NCI-H460 (cell line): Measurements from ENCODE around the gene ZSWIM4. TPM values are rescaled to one million over a fixed set of nuclear protein-coding genes. Genes with fewer than 3 reads are reported as not detected.

ENCODE experiments used
- DNase-seq: peaks from one replicate; pipeline ENCODE4 v3.0.0-alpha.2; 2016; ENCODE audit warnings: low read depth; ENCODE audit errors: extremely low read depth
- total RNA-seq: library from RNA; depleted of rRNA; stranded (reverse); fragments of >200 nt; shearing (Covaris generic); gene quantifications from 2 replicates; pipeline ENCODE4 v1.2.3, GENCODE V29; 2014

The ZSWIM4 gene
- total RNA-seq, 1 experiment from 2014 or later = 2.1 TPM

DNA sequence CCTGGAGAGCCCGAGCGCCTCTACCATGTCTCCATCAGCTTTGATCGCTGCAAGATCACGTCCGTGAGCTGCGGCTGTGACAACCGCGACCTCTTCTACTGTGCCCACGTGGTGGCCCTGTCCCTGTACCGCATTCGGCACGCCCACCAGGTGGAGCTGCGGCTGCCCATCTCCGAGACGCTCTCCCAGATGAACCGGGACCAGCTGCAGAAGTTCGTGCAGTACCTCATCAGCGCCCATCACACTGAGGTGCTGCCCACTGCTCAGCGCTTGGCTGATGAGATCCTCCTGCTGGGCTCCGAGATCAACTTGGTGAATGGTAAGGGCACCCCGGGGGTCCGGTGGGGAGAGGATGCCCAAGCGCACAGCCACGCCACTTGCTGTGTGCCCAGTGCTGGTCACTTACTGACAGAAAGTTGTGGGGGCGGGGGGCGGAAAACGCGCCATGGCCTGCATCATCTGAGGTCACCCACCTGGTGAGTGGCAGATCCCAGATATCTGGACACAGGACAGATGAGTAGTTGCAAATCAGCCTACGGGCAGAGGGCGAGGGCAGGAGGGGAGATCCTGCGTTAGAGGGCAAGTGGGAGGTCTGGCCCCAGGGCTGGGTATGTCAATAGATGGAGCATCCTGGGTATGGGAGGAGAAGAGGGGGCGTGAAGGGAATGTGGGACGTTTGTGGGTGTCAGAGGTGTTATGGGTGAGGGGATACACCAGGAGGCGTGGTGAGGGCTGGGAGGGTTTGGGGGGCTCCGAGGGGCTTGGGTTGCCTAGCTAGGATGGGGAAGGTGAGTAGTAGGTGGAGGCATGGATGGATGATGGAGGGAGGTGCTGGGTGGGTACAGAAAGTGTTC lies 9.8 kb downstream of the ZSWIM4 start:
- DNase-seq = no peak

DNA sequence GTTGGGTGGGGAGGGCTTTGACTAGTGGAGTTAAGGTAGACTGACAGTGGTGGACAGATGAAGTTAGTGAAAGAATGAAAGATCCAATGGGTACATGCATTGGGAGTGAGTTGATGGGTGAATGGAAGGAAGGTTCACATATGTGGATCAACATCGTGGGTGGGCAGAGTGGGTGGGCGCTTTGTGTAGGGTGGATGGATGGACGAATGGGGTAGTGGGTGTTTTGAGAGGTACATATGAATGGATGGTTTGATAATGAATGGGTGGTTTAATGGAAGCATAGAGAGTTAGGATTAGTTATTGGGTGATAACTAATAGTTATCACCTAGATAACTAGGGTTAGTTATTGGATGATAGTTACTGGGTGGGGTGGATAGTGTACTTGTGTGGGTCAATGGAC lies 11.5 kb downstream of the ZSWIM4 start:
- DNase-seq = no peak

DNA sequence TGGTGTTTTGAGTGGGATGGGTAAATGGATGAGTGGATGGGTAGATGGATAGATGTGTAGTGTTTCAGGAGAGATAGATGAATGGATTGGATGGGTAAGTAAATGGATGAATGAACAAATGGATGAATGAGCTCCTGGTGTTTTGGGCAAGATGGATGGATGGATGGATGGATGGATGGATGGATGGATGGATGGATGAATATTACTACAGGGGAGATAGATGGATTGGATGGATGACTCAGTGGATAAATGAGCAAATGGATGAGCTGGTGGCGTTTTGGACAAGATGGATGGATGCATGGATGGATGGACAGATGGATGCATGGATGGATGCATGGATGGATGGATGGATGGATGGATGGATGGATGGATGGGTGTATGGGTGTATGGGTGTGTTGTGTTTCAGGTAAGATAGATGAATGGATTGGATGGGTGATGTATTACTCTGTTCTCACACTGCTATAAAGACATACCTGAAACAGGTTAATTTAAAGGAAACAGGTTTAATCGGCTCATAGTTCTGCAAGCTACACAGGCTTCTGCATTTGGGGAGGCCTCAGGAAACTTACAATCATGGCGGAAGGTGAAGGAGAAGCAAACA lies 12.3 kb downstream of the ZSWIM4 start:
- no peak for DNase-seq

DNA sequence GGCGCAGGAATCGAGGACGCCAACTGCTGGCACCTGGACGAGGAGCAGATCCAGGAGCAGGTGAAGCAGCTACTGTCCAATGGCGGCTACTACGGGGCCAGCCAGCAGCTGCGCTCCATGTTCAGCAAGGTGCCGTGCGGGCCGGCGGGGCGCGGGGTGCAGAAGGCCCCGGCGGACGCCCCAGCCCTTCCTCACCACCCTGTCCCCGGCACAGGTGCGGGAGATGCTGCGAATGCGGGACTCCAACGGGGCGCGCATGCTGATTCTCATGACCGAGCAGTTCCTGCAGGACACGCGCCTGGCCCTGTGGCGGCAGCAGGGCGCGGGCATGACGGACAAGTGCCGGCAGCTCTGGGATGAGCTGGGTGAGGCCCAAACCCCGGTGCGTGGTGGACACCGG lies 13.6 kb downstream of the ZSWIM4 start:
- DNase-seq = no peak

DNA sequence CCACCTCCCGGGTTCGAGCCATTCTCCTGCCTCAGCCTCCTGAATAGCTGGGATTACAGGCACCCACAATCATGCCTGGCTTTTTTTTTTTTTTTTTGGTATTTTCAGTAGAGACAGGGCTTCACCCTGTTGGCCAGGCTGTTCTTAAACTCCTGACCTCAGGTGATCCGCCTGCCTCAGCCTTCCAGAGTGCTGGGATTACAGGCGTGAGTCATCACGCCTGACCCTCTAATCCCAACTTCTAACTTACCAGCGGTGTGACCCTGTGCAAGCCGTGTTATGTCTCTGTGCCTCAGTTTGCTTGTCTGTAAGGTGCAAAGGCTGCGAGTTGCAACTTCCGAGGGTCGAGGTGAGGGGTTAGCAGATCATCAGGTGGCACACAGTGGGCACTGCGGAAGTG lies 17.3 kb downstream of the ZSWIM4 start:
- DNase-seq = no peak

DNA sequence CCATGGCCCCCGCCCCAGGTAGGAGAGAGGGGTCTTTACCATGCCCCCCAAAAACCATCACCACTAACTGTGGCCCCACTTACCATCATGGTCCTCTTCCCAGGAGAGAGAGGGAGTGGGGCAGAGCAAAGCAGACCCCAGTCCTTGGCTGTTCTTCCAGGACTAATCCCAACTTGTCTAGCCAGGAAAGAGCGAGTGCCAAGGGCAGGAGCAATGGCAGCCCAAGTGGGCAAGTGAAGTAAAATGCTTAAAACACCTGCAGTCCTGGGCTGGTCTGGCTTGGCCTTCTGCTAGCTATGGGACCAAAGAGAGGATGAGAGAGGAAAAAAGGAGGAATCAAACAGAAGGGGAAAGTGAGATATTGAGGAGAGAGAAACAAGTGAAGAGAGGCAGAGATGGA lies 17.9 kb downstream of the ZSWIM4 start:
- no peak for DNase-seq

DNA sequence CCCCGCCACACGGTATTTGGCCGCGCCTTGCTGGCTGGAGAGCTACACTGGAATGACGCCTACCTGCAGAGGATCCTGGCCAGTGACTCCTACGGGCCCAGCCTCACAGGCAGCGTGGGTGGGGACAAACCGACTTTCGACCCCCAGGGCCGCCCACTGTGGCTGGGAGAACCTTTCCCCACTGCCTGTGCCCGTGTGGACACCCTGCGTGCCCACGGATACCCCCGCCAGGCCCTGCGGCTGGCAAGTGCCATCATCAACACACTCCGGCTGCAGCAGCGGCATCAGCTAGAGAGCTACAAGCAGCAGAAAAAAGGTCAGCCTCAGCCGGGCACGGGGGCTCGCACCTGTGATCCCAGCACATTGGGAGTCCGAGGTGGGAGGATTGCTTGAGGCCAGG lies 19.3 kb downstream of the ZSWIM4 start:
- no peak for DNase-seq

DNA sequence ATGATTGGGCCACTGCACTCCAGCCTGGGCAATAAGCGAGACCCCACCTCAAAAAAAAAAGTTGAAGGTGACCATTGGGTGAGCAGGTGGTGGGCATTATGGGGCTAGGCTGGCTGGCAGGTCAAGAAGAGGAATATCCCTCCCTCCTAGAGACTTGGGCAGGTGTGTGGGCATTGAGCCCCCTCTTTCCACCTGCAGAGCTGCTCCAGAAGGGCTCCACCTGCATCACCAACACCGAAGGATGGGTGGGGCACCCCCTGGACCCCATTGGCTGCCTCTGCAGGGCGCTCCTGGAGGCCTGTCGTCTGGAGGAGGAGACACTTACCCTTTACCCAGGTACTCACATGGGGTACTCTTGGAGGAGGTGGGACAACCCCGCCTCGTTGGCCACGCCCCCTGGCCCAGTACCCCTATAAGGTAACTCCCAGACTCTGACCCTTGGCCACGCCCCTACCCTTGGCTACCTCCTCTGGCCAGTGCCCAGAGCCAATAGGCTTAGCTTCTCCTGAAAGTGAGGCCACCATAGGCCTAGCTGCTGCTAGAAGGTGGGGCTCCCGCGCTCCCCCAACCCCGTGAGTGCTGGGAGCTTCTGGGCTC lies 21.9 kb downstream of the ZSWIM4 start:
- no peak for DNase-seq

DNA sequence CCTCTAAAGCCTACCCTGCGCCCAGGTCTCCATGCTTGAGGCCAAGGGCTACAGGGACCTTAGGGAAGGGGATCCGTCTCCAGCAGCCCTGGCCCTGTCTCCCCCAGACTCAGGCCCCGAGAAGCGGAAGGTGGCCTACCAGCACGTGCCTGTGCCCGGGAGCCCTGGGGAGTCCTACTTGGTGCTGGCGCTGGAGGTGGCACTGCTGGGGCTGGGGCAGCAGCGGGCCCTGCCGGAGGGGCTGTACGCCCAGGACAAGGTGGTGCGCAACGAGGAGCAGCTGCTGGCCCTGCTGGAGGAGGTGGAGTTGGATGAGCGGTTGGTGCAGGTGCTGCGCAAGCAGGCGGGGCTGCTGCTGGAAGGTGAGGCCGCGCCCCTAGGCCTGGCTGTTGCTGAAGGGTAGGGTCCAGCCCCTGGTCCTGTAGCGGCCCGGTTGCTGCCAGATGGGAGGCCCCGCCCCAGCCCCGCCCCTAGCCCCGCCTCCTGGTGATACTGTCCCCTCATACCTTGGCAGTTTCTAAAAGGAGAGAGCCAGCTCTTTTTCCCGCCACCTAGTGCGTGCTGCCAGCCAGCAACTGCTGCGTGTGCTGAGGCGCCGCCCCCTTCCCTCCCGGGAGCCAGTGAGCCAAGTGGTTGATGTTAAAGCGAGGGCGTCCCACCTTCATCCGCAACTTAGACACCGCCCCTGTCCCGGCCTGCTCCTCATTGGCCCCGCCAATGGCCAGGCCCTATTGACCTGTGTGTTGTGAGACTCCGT lies 22.6 kb downstream of the ZSWIM4 start:
- no peak for DNase-seq

DNA sequence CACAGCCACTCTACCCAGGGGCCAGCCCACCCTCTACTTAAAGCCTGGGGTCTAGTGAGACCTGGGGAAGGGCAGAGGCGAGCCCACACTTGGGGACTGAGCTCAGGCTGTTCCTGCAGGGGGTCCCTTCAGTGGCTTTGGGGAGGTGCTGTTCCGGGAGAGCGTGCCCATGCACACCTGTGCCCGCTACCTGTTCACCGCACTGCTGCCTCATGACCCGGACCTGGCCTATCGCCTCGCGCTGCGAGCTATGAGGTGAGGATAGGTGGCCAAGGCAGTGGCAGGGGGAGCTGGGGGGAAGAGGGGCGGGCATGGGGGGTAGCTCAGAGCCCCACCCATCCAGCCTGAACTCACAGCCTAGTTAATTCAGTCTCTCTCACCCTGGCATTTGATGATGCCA lies 24.0 kb downstream of the ZSWIM4 start:
- no peak for DNase-seq

DNA sequence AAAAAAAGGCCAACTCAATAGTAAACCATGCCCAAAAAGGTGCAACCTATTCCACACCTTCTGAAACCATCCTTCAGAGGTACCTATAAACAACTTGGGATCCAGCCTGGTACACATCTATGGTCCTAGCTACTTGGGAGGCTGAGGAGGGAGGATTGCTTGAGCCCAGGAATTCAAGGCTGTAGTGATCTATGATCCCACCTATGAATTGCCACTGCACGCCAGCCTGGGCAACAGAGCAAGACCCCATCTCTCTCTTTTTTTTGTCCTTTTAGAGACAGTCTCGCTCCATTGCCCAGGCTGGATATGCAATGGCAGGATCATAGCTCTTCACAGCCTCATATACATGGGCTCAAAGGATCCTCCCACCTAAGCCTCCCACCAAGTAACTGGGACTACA lies 26.0 kb downstream of the ZSWIM4 start:
- DNase-seq = no peak

DNA sequence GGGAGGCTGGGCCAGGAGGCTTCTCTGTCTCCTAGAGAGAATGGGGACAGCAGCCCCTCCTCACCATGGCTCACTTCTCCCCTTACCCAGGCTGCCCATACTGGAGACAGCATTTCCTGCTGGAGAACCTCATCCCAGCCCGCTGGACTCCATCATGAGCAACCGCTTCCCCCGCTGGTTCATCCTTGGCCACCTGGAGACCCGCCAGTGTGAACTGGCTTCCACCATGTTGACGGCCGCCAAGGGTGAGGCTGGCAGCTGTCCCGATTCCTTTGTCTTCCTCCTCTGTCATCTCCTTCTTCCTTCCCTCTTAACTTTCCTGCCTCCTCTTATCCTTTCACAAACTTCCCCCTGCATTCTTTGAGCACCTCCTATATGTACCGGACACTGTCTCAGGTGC lies 28.0 kb downstream of the ZSWIM4 start:
- no peak for DNase-seq

DNA sequence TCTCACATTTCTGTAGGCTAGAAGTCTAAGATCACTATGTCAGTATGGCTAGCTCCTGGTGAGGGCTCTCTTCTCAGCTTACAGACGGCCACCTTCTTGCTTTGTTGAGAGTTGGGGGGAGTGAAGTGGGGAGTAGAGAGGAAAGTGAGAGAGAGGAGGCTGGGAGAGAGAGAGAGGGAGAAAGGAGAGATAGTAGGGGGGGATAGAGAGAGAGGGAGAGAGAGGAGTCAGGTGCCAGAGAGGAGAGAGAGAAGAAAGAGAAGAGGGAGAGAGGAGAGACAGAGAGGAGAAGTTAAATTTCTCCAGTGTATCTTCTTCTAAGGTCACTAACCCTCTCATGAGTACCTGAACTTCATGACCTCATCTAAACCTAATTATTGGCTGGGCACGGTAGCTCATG lies 28.7 kb downstream of the ZSWIM4 start:
- no peak for DNase-seq

DNA sequence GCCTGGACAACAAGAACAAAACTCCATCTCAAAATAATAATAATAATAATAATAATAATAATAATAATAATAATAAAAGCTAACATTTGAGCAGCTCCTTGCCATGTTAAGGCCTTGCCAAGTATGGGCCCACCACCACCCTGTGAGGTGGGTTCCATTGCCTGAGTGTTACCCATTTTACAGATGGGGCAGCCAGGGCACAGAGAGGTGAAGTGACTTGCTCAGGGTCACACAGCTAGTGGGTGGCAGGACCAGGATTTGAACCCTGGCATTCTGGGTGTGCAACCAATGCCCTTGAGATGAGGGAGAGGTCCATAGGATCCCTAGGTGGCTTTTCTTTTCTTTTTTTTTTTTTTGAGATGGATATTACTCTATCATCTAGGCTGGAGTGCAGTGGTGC lies 29.5 kb downstream of the ZSWIM4 start:
- DNase-seq = no peak

DNA sequence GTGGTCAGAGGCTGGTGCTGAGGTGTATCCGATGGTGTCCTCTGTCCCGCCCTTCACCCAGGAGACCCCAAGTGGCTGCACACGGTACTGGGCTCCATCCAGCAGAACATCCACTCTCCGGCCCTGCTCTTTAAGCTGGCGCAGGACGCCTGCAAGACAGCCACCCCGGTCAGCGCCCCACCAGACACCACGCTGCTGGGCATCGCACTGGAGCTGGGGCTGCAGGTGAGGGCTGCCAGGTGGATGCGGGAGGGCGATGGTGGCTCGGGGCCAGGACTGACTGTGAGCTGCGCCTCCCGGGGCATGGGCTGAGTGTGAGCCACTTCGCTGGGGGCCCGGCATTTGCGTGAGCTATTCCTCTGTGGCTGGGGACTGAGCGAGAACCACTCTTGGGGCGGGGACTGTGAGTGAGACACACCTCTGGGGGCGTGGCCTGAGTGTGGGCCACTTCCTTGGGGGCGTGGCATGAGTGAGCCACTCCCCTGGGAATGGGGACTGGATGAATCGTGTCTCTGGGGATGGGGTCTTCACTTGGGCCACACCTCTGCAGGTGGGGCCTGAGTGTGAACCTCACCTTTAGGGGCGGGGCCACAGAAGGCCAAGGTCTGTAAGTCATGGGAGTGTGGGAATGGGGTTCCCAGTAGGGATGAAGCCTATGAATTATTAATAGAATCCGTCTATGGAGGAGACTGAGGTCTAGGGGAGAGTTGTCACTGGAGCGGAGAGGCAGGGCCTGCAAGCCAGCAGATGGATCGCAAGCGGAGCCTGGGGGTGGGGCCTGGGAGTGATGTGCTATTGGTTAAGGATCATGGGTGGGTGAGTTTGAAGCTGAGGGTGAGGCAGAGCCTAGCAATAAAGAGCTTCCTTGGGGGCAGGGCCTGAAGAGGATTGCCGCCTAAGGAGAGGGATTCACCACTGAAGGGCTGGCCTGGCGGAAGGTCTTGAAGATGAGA lies 30.5 kb downstream of the ZSWIM4 start:
- DNase-seq = no peak

DNA sequence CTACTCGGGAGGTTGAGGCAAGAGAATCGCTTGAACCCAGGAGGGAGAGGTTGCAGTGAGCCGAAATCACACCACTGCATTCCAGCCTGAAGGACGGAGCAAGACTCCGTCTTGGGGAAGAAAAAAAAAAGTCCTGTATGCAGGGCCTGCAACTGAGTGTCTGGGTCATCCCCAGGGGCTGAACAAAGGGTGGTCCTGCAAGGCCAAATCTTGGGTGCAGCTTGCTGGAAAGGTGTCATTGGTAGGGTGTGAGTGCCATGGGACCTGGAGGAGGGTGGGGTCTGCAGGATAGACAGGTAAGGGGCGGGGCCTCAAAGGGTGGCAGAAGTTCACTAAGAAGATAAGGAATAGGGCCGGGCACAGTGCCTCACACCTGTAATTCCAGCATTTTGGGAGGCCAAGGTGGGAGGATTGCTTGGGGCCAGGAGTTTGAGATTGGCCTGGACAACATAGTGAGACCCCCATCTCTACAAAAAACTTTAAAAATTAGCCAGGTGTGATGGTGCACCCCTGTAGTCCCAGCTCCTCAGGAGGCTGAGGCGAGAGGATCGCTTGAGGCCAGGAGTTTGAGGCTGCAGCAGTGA lies 31.5 kb downstream of the ZSWIM4 start:
- DNase-seq = no peak

DNA sequence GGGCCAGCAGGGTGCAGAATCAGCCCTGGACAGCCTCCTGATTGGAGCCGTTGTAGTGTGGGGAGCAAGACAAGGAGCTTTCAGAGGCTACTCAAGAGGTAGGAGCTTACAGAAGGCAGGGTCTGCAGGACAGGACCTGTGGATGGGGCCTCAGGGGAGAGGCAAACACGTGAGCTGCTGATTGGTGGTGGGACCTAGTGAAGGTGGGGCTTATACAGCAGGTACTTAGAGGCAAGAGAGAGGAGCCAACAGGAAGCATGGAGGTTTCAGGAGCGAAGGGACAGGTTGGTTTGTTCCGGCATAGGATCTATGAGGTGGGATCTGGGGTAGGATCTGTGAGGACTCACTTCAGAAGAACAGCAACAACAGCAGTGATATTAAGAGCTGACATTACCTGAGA lies 32.4 kb downstream of the ZSWIM4 start:
- no peak for DNase-seq

DNA sequence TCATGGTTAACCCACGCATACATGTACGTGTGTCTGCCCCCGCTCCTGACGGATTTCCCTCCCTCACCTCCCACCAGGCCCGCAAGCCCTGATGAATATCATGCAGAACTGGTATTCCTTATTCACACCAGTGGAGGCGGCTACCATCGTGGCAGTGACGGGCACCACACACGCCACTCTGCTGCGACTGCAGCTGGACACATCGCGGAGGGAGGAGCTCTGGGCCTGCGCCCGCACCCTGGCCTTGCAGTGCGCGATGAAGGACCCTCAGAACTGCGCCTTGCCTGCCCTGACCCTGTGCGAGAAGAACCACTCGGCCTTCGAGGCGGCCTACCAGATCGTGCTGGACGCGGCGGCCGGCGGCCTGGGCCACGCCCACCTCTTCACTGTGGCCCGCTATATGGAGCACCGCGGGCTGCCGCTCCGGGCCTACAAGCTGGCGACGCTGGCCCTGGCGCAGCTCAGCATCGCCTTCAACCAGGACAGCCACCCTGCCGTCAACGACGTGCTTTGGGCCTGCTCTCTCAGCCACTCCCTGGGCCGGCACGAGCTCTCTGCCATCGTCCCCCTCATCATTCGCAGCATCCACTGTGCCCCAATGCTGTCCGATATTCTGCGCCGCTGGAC lies 35.0 kb downstream of the ZSWIM4 start:
- DNase-seq = no peak

DNA sequence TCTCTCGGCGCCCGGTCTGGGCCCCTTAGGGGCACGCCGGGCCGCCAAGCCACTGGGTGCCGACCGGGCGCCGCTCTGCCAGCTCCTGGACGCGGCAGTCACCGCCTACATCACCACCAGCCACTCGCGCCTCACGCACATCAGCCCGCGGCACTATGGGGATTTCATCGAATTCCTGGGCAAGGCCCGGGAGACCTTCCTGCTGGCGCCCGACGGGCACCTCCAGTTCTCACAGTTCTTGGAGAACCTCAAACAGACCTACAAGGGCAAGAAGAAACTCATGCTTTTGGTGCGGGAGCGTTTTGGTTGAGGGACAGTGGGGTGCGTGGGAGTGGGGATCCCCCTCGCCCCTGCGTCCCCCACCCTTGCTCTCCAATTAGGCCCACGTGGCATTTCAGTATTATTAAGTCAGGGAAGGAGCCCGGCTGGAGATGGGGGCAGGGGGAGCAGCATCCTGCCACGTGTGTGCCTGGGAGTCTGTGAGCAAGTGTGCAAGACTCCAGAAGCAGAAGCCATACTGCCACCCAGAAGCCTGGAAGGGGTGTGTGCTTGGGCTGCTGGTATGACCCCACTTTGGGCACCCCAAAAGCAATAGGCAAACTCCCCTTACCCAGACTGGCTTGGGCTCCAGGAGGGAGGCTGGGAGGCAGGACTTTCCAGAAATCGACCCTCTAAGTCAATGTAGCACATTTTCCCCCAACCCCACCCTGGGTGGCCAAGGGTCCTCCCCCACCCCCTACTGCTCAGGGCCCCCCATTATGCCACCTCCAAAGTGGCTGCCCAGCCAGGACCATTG lies 35.7 kb downstream of the ZSWIM4 start:
- DNase-seq = no peak
